Head of caudate nucleus (tissue), 42 donors: Measurements from ENCODE around the gene CACNA1B.
"Not testable (repeated sequence)": the region's sequence is repeated elsewhere in the genome, so short reads cannot be mapped to it uniquely, and the experiment has no call there.

ENCODE experiments used
- DNase-seq, 42 donors: peaks; one replicate each; pipeline versions ENCODE4 v3.0.0 to v3.0.0-alpha.2; 2020 to 2021; ENCODE audit warnings: mixed read lengths in 7 of 42
- intact Hi-C: fragments of 100-400 bp; cut with DNase I; formaldehyde crosslinking; loops from one replicate; pipeline ENCODE4 v1.15.0; 2022

Gene CACNA1B

GRCh38 chr9:137881591-137882505 lies 4.3 kb downstream of the CACNA1B start:
- DNase-seq = peak in 13 of 42 donors; percentile 17 to 56 (median 48)
- intact Hi-C loops = no loop called here

GRCh38 chr9:137882506-137882821 lies 4.9 kb downstream of the CACNA1B start:
- DNase-seq = no peak
- intact Hi-C loops = no loop called here

GRCh38 chr9:137883977-137884376 lies 6.4 kb downstream of the CACNA1B start:
- intact Hi-C loops = not testable (repeated sequence)
- peak in 18 of 42 donors; percentile 22 to 71 (median 48) for DNase-seq

- intact Hi-C loops = not testable (repeated sequence)
- peak in 2 of 42 donors; percentile 39 to 52 for DNase-seq
Observed at GRCh38 chr9:137884547-137884946, 7.0 kb downstream of the CACNA1B start.

GRCh38 chr9:137885121-137885520 lies 7.5 kb downstream of the CACNA1B start:
- DNase-seq, intact Hi-C loops: not testable (repeated sequence)

GRCh38 chr9:137888621-137889020 lies 11.0 kb downstream of the CACNA1B start:
- intact Hi-C loops, DNase-seq: not testable (repeated sequence)

- DNase-seq, intact Hi-C loops: not testable (repeated sequence)
Observed at GRCh38 chr9:137889966-137890365, 12.4 kb downstream of the CACNA1B start.

GRCh38 chr9:137890768-137891587 lies 13.4 kb downstream of the CACNA1B start:
- DNase-seq = peak in 3 of 42 donors; percentile 5 to 40 (median 24)
- intact Hi-C loops = not testable (repeated sequence)

- peak in 2 of 42 donors; percentile 2 to 27 for DNase-seq
Observed at GRCh38 chr9:137891588-137892423, 14.2 kb downstream of the CACNA1B start.

GRCh38 chr9:137892424-137893191 lies 15.0 kb downstream of the CACNA1B start:
- peak in 36 of 42 donors; percentile 15 to 84 (median 56) for DNase-seq
- intact Hi-C loops = no loop called here

More at GRCh38 chr9:137891588-137892423, 14.2 kb downstream of the CACNA1B start:
- intact Hi-C loops = no loop called here

- intact Hi-C loops = no loop called here
- DNase-seq = peak in 31 of 42 donors; percentile 31 to 85 (median 50)
Observed at GRCh38 chr9:137893670-137894069, 16.1 kb downstream of the CACNA1B start.

GRCh38 chr9:137899551-137900360 lies 22.2 kb downstream of the CACNA1B start:
- DNase-seq = peak in 2 of 42 donors; percentile 8 to 26
- intact Hi-C loops = no loop called here

- intact Hi-C loops = no loop called here
- DNase-seq = peak in 1 of 42 donors; percentile 1
Observed at GRCh38 chr9:137900584-137901310, 23.2 kb downstream of the CACNA1B start.

GRCh38 chr9:137902646-137903045 lies 25.1 kb downstream of the CACNA1B start:
- DNase-seq = peak in 2 of 42 donors; percentile 8 to 34
- intact Hi-C loops = no loop called here

GRCh38 chr9:137905740-137906139 lies 28.2 kb downstream of the CACNA1B start:
- DNase-seq = no peak

GRCh38 chr9:137907776-137908175 lies 30.2 kb downstream of the CACNA1B start:
- intact Hi-C loops = no loop called here
- peak in 13 of 42 donors; percentile 22 to 69 (median 42) for DNase-seq

More at GRCh38 chr9:137905740-137906139, 28.2 kb downstream of the CACNA1B start:
- intact Hi-C loops = no loop called here
